Smooth muscle cell of the brain vasculature (primary cell): Measurements from ENCODE around the gene DIP2B.

Experiments
- DNase-seq: peaks from one replicate; pipeline ENCODE4 v3.0.0-alpha.2; 2012; ENCODE audit warnings: low read depth, low spot score

DIP2B gene

DNA sequence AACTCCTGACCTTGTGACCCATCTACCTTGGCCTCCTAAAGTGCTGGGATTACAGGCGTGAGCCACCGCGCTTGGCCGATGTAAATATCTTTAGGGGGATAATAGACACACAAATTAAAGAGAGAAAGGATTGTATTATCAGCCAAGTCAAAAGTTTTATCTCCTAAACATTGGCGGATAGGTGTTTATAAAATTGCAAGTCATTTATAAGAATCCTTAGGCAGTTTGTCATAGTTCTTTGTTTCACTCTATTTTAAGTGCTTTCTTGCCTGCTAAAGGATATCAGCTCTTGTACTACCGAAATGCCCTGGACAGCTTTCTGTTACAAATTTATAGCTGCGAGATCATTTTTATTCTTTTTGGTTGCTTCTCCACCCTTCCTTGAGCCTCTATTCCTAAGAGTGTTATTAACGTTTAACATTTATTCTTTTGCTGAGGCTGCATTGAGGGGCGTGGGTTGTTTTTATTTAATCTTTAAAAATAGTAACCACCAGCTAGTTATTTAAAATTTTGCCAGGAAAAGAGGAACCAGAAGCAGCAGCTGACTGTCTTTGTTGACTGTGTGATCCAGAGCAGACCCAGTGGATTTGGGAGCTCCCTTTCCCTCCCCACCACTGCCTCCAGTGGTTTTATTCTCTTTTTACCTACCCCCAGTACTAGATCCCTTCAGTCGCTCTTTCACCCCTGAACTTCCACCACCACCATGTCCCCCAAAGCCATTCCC, 106.4 kb downstream of the DIP2B start:
- DNase-seq = no peak

- no peak for DNase-seq
Measured at GRCh38 chr12:50612882-50613281, 108.1 kb downstream of the DIP2B start.

DNA sequence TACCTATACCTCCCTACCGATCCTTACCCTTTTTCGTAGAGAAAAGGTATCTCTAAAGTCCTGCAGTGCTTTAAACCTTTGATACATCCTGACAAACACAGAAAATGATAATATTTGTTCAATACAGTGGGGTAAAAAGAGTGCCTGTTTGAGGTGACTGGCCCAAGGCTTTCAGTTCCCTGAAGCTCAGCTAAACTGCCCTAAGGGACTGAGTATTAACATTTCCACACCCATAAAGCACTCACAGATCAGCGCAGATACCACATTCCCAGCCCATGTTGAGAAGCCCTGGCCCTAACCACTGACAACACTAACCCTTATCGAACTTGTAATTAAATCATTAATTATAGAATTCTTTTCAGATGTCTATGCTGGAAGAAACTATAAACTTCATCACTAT, 108.7 kb downstream of the DIP2B start:
- no peak for DNase-seq

DNA sequence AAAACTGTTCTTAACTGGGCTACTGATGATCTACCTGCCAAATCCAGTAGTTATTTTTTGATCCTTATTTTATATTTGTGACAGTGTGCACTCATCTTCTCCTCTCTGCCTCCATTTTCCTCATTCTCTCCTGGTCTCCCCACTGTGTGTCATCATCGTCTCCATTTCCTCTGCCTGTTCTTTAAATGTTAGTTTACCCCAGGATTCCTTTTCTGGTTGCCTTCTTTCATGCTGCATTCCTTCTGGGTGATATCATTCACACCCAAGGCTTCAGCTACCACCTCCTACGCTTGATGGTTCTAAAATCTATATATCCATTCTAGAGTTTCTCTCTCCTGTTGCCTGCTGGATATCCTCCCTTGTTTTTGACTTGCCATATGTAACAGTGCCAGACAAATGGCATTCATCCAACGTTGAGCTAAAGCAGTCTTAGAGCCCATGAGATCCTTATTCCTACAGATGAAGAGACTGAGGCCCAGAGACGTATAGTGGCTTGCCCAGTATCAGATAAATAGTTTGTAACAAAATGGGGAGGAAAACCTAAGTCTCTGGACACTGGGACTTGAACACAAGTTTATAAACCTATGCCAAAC, 109.5 kb downstream of the DIP2B start:
- DNase-seq = no peak

- no peak for DNase-seq
Measured at GRCh38 chr12:50615145-50615906, 110.5 kb downstream of the DIP2B start.

- no peak for DNase-seq
Measured at GRCh38 chr12:50615907-50616296, 111.1 kb downstream of the DIP2B start.

- DNase-seq = no peak
Measured at GRCh38 chr12:50617657-50618056, 112.9 kb downstream of the DIP2B start.

GRCh38 chr12:50618864-50619609, 114.3 kb downstream of the DIP2B start:
- DNase-seq = no peak

DNA sequence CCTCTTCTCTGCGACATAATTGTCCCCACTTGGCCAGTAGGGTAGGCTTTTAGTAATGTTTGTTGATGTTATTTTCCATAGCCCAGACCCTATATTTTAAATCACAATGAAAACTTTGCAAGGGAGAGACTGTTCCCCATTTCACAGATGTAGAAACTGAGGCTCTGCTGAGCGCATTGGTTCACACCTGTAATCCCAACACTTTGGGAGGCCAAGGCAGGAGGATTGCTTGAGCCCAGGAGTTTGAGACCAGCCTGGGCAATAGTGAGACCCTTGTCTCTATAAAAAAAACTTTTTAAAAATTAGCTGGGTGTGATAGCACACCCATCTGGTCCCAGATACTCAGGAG, 114.8 kb downstream of the DIP2B start:
- no peak for DNase-seq

- no peak for DNase-seq
Measured at GRCh38 chr12:50620109-50620977, 115.6 kb downstream of the DIP2B start.

DNA sequence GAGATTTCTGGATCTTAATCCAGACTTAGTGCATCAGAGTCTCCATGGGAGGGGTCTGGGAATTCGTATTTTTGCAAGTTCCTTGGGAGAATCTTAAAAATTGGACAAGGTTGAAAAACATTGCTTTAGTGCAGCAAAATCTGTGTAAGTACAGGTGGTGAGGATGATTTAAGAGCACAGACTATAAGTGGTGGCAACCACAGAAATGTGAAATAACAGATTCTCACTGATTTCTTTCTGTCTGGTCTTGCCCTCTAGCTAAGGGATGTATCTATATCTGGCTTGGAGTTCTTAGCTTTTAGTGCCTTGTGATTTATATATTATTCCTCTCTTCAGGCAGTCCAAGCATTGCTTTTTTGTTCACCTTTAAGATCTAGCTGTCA, 116.2 kb downstream of the DIP2B start:
- no peak for DNase-seq

GRCh38 chr12:50621399-50622300, 116.9 kb downstream of the DIP2B start:
- no peak for DNase-seq

- no peak for DNase-seq
Measured at GRCh38 chr12:50625029-50625925, 120.5 kb downstream of the DIP2B start.

DNA sequence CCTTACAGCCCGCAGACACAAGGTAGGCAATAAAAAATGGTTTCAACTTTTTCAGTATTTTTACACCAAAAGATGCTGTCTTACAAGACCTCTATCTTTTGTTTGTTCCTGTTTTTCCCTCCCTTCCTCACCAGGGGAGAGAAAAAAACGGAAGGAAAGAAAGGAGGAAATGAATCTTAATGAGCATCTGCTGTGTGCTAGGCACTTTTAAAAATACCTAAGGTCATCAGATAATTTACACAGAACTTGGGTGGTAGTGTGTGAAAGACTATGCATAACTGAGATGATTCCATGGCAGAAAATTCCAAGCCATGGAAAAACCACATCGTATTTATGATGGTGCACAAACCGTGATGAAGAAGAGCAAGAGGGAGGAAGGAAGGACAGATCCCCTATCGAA, 121.2 kb downstream of the DIP2B start:
- no peak for DNase-seq

DNA sequence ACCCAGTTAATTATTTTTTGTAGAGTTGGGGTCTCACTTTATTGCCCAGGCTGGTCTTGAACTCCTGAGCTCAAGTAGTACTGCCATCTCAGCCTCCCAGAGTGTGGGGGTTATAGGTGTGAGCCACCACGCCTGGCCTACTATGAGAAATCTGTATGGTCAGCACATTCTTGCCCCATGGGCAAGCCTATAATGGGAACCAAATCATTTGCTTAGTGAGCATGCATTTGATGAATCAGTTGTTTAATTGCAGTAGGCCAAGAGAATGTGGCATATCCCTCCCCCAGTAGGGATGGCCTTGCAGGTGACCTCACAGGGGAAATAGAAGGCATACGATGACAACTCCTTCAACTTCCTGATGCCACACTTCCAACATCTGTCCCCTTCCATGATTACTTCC, 122.7 kb downstream of the DIP2B start:
- no peak for DNase-seq

- no peak for DNase-seq
Measured at GRCh38 chr12:50628394-50628793, 123.6 kb downstream of the DIP2B start.

- no peak for DNase-seq
Measured at GRCh38 chr12:50633955-50634354, 129.2 kb downstream of the DIP2B start.

DNA sequence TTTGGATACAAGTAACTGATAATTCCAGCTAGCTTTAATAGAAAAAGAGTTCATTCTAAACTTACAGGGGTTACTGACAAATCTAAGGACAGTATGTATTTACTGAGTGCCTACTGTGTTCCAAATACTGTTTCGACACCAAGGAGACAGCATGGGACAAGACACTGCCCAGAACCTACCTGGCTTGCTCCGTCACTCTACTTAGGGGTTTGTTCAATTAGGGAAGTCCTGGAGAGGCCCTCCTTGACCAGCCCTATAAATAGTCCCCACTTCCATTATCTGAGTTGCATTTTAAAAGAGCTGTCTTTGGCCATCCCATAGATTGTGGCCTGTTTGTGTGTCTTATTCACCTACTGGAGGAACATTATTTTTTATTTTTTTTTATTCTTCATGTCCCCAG, 129.6 kb downstream of the DIP2B start:
- no peak for DNase-seq

DNA sequence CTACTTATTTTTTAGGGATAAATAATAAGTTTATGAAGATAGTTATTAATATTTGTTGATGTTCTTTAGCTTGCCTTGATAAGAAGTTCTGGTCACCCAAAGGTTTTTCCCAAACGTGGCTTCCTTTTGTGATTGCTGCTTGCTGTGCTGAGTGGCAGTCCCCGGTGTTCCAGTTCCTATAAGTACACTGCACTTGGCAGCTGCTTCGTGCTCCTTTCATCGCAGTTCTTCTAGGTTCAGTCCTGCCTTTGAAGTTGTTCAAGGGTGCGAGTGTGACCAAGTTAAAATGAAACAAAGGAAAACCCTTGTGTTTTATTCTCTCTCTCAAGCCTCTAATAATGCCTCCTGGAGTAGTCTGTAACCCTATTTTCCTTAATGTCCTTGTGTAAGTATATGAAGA, 130.6 kb downstream of the DIP2B start:
- no peak for DNase-seq
